Cardiac fibroblast (primary cell): ENCODE results near the gene JSRP1.

ENCODE experiments used
- DNase-seq, 2 donors: peaks; one replicate each; pipeline versions ENCODE4 v3.0.0 to v3.0.0-alpha.2; 2010; ENCODE audit warnings: low read depth in 2 of 2
- H3K4me3 ChIP-seq, 2 donors: replicated peaks in 1 of 2; 1 replicate in 1 of 2; 2 replicates in 1 of 2; pipeline ENCODE4 v1.5.1; 2011; ENCODE audit warnings: low read depth in 2 of 2, low read length in 2 of 2, mild to moderate bottlenecking in 2 of 2, moderate library complexity in 1 of 2
- TF ChIP-seq, protein P1 (sequence below): IDR thresholded peaks from one replicate; pipeline ENCODE4 v1.5.1; 2011; ENCODE audit warnings: low read depth, mild to moderate bottlenecking, low read length, inconsistent platforms

JSRP1 gene

DNA sequence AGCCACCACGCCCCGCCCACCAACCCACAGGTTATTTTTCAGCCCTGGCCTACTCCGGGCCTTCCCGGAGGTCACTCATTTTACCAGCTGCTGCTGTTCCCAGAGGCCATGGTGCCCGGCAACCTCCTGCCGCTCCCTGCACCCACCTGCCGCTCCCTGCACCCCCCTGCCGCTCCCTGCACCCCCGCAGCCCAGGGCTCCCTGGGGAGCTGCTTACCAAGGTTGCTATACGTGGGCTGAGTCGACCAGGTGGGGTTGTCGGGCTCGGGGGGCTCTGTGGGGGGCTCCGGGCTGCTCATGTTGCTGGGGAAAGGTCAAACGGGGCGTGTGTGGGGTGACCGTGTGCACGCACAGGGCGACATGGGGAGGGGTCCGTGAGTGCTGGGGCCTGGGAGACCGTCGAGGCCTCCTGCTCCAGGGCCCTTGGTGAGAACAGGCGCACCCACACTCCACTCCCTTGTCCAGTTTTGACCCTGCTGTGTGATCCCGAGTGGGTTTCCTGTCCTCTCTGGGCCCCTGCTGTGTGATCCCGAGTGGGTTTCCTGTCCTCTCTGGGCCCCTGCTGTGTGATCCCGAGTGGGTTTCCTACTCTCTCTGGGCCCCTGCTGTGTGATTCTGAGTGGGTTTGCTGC is 24.5 kb upstream of the JSRP1 start:
- H3K4me3 ChIP-seq = no peak overlapping the region
- TF ChIP-seq, protein P1, sequence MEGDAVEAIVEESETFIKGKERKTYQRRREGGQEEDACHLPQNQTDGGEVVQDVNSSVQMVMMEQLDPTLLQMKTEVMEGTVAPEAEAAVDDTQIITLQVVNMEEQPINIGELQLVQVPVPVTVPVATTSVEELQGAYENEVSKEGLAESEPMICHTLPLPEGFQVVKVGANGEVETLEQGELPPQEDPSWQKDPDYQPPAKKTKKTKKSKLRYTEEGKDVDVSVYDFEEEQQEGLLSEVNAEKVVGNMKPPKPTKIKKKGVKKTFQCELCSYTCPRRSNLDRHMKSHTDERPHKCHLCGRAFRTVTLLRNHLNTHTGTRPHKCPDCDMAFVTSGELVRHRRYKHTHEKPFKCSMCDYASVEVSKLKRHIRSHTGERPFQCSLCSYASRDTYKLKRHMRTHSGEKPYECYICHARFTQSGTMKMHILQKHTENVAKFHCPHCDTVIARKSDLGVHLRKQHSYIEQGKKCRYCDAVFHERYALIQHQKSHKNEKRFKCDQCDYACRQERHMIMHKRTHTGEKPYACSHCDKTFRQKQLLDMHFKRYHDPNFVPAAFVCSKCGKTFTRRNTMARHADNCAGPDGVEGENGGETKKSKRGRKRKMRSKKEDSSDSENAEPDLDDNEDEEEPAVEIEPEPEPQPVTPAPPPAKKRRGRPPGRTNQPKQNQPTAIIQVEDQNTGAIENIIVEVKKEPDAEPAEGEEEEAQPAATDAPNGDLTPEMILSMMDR = no peak
- DNase-seq = no peak

DNA sequence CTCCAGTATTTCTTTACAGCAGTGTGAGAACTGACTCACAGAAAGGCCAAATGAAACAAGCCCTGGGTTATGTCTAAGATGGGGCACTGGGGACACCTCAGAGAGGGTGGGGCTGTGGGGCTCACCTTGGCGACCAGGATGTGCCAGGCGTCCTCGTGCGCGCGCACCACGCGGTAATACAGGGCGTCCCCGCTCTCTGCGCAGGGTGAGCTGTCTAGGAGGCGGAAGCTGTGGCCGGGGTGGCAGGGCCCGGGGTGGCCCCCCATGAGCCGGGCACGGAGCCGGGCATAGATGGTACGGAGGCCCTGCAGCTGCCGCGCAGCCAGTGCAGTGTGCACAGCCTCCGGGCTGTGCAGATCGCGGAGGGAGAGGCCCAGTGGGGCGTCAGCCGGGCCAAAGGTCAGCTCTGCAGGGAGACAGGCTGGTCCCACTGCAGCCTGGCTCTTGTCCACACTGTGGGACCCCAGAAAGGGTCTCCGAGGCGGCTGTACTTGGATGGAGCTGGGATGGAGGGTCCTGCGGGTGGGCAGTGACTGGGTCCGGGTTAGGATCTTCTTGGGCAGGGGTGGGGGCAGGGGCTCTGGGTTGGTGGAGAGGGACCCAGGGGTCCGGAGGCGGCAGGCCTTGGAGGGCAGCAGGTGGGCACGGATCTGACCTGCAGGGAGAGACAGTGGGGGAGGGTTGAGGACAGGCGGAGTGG is 22.4 kb upstream of the JSRP1 start:
- no peak for DNase-seq
- TF ChIP-seq, protein P1 = no peak
- H3K4me3 ChIP-seq = no peak overlapping the region

DNA sequence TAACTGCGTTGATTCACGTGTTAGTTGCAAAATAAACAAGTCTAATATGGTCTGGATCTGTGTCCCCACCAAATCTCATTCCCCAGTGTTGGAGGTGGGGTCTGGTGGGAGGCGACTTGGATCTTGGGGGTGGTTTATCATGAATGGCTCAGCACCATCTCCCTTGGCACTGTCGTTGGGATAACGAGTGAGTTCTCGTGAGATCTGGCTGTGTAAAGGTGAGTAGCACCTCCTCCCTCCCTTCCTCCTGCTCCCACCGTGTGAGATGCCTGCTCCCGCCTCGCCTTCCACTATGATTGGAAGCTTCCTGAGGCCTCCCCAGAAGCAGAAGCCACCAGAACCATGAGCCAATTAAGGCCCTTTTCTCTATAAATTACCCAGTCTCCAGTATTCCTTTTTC is 20.9 kb upstream of the JSRP1 start:
- TF ChIP-seq, protein P1 = no peak
- H3K4me3 ChIP-seq = no peak overlapping the region
- DNase-seq = no peak

DNA sequence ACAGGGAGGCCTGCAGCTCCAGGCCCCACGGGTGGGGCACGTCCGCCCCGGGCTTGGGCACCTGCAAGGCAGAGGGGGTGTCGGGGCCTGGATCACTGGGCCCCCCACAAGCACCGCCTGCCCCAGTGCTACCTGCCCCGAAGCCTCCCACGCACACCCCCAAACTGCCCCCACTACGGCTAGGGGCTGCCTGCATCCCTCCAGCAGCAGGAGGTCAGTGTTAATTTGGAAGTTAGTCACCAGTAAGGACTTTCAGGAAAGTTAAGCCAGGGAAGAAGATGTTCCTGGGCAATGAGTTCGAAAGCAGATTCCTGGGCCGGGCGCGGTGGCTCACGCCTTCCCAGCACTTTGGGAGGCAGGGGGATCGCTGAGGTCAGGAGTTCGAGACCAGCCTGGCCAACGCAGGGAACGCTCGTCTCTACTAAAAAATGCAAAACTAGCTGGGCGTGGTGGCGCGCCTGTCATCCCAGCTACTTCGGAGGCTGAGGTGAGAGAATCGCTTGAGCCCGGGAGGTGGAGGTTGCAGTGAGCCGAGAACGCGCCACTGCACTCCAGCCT is 20.3 kb upstream of the JSRP1 start:
- TF ChIP-seq, protein P1 = no peak
- no peak for DNase-seq
- no peak overlapping the region for H3K4me3 ChIP-seq

DNA sequence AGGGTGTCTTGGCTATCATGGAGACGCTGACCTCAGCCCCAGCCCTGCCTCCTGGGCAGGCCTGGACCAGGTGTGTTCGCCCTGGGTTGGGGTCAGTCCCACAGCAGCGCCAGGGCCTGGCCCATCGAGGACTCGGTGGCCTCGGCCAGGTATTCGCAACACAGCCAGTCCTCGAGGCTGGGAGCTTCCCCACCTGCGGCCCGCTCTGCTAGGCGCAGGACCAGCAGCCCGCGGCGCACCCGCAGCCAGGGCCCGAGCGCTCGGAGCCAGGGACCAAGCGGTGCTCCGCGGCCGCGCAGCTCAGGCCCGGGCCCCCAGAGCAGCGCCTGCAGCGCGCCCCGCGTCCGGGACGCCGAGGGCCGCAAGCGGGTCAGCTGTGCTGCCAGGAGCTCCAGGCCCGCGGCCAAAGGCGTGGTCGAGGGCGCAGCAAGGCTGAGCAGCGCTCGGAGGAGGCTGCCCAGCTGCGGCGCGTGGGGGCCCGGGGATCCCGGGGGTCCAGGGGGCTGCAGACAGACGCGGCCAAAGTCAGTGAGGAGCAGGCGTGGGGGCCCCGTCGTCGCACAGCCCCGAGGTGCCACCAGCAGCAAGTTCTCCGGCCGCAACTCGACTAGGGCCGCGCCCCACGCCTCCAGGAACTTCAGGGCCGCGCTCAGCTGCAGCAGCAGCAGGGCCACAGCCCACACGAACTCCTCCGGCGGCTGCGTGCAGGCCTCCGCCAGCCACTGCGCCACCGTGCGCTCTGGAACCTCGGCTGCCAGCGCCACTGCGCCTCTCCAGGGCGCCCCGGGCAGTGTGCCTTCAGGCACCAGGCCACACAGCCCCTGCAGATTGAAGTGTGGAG is 19.6 kb upstream of the JSRP1 start:
- no peak overlapping the region for H3K4me3 ChIP-seq
- TF ChIP-seq, protein P1 = no peak
- DNase-seq = no peak

DNA sequence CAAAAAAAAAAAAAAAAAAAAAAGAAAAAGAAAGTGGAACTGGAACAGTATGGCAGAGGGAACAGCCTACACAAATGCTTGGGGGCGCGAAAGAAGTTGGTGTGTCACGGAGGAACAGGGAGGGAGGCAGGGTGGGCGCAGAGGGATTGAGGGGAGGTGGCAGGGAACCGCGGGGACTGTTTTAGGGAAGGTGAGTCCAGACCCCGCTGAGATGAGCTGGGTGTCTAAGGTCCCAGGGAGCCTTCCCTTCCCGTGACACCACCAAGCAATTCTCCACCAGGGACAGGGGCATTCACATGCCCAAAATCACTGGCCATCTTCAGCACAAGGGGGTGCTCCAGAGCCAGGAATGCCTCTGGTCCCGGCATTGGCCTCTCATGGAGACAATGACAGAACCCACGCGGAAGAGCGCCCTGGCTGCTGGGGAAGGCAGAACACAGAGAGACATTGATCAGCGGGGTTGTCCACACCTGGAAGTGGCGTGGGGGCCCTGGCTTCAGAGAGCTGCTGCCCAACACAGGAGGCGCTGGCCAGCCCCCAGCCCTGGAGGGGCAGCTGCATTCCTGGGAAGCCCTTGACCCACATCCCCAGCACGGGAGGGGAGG is 18.8 kb upstream of the JSRP1 start:
- TF ChIP-seq, protein P1 = peak; percentile 79
- peak; percentile 75 to 77 for DNase-seq
- no peak overlapping the region for H3K4me3 ChIP-seq
